Skin of body (tissue), 2 donors: Measurements from ENCODE around the gene C2. TPM values are rescaled to one million over a fixed set of nuclear protein-coding genes. Genes with fewer than 3 reads are reported as not detected.
"Not testable (repeated sequence)": the region's sequence is repeated elsewhere in the genome, so short reads cannot be mapped to it uniquely, and the experiment has no call there.

ENCODE experiments used
- DNase-seq: peaks from one replicate; lab custom pipeline; 2025; lab: John Stamatoyannopoulos, UW
- total RNA-seq: library from RNA; depleted of rRNA; stranded (reverse); fragments of >200 nt; gene quantifications from one replicate; pipeline ENCODE4 v1.2.3, GENCODE V29; 2014

Gene C2
- total RNA-seq, 1 donor from 2014 or later, result 4.9 TPM

DNA sequence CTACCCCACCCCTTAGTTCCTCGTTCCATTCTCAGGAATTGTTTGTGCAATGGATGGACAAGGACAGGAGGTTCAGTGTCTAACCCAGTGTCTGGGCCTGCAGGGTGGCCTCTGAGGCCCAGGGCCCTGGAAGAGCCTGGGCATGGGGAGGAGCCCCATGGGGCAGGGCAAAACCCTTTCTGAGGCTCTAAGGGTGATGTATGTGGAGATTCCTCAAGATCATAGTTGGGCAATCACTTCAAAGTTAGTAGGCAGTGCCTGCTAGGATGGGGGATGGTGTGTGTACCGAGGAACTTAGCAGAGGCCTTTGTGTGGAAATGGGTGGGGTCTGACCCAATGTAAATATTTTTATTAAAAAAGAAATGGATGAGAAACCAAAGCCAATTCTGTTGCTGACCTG lies 6.7 kb upstream of the C2 start:
- DNase-seq, result no peak

GRCh38 chr6:31922942-31923341 lies 4.6 kb upstream of the C2 start:
- no peak for DNase-seq

- DNase-seq, result no peak
Observed at GRCh38 chr6:31927863-31928671, 550 bp downstream of the C2 start.

- DNase-seq, result no peak
Observed at GRCh38 chr6:31928672-31928939, 1.1 kb downstream of the C2 start.

DNA sequence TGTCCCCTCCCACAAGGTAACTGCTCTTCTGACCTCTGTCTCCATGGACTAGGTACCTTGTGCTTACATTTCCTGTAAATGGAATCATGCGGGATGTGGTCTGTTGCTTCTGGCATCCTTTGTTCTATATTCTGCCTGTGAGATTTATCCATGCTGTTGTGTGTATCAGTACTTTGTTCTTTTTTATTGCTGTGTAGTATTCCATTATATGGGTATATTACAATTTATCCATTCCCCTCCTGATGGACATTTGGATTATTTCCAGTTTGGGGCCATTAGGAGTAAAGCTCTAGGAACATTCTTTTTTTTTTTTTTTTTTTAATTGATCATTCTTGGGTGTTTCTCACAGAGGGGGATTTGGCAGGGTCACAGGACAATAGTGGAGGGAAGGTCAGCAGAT lies 3.4 kb downstream of the C2 start:
- DNase-seq, result no peak

DNA sequence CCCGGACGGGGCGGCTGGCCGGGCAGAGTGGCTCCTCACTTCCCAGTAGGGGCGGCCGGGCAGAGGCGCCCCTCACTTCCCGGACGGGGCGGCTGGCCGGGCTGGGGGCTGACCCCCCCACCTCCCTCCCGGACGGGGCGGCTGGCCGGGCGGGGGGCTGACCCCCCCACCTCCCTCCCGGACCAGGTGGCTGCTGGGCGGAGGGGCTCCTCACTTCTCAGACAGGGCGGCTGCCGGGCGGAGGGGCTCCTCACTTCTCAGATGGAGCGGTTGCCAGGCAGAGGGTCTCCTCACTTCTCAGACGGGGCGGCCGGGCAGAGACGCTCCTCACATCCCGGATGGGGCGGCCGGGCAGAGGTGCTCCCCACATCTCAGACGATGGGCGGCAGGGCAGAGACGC lies 4.6 kb downstream of the C2 start:
- not testable (repeated sequence) for DNase-seq

DNA sequence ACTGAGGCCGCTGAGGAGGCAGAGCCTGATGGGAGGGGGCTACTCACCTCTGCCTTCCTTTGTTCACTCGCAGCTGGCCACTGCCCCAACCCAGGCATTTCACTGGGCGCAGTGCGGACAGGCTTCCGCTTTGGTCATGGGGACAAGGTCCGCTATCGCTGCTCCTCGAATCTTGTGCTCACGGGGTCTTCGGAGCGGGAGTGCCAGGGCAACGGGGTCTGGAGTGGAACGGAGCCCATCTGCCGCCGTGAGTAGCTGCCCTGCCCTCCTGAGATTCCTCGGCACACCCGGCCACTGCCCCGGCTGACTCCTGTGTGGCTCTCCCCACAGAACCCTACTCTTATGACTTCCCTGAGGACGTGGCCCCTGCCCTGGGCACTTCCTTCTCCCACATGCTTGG lies 6.0 kb downstream of the C2 start:
- DNase-seq, result no peak

DNA sequence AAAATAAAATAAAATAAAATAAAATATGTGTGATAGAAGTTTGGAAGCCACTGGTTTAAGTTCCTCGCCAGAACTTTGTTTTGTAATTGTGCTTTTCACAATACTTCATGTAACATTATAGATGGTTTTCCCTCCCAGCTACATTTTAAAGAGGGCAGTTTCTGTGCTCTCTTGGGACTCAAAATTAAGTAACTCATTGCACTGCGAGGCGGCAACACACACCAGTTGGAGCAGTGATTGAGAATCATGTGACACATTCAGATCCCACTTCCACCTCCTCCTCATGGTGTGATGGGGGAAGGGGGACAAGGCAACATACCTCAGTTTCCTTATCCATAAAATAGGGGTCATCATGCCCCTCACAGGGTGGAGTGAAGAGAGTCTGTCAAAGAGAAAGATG lies 7.5 kb downstream of the C2 start:
- DNase-seq, result no peak

DNA sequence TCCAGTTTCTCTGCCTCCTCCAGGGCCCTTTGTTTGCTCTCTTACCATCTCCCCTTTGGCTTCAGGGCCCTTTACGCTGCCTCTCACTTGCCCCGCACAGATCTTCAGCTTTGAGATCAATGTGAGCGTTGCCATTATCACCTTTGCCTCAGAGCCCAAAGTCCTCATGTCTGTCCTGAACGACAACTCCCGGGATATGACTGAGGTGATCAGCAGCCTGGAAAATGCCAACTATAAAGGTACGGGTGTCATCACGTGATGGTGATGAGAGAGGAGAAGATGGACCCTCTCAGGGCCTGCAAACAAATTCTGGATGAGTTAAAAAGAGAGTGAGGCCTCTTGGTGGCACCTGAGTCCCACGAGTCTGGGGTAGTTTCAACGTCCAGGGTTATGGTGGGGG lies 8.3 kb downstream of the C2 start:
- no peak for DNase-seq

DNA sequence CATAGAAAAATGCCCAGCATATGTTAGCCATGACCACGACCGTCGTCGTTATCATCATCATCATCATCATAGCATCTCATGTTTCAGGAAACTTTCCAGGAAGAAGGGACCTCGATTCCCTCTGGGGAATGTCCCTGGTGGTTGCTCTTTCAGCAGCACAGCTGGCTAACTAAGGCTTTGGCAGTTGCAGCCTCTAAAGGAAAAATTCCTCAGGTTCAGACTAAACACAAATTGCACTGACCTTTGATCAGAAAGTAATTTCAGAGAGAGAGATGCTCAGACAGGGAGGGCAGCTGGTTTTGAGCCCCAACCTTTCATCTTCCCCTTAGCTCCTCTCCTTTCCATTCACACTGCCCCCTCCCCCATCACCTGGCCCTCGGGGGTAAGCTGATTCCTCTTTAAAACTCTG lies 12.7 kb downstream of the C2 start:
- no peak for DNase-seq

GRCh38 chr6:31943742-31944141 lies 16.2 kb downstream of the C2 start:
- no peak for DNase-seq

GRCh38 chr6:31945154-31945506 lies 17.6 kb downstream of the C2 start:
- no peak for DNase-seq

DNA sequence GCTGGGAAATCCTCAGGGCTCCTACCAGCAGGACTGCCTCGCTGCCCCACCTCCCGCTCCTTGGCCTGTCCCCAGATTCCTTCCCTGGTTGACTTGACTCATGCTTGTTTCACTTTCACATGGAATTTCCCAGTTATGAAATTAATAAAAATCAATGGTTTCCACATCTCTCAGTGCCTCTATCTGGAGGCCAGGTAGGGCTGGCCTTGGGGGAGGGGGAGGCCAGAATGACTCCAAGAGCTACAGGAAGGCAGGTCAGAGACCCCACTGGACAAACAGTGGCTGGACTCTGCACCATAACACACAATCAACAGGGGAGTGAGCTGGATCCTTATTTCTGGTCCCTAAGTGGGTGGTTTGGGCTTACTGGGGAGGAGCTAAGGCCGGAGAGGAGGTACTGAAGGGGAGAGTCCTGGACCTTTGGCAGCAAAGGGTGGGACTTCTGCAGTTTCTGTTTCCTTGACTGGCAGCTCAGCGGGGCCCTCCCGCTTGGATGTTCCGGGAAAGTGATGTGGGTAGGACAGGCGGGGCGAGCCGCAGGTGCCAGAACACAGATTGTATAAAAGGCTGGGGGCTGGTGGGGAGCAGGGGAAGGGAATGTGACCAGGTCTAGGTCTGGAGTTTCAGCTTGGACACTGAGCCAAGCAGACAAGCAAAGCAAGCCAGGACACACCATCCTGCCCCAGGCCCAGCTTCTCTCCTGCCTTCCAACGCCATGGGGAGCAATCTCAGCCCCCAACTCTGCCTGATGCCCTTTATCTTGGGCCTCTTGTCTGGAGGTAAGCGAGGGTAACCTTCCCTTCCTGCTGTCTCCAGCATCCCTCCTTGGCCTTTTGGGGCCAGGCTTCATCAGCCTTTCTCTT lies 18.2 kb downstream of the C2 start, which contains the start of gene CFB:
Gene CFB (plus strand): TSS at position 589 of the 863 bp plus-strand sequence. CDS start 127 bp downstream, at position 716.
- no peak for DNase-seq

- DNase-seq, result no peak
Observed at GRCh38 chr6:31946370-31946885, 18.9 kb downstream of the C2 start.

DNA sequence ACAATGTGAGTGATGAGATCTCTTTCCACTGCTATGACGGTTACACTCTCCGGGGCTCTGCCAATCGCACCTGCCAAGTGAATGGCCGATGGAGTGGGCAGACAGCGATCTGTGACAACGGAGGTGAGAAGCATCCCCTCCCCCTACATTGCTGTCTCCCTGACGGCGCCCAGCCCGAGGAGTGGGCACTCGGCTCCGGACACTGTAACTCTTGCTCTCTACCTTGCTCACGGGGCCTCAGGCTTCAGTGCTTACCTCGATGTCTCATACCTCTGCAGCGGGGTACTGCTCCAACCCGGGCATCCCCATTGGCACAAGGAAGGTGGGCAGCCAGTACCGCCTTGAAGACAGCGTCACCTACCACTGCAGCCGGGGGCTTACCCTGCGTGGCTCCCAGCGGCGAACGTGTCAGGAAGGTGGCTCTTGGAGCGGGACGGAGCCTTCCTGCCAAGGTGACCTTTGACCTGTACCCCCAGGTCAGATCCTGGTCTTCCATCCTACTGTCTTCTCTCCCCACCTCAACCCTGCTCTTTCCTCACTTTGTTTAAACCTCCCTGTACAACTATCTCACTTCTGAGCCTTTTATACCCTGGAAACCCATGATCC lies 19.7 kb downstream of the C2 start:
- DNase-seq, result no peak

GRCh38 chr6:31947864-31948263 lies 20.3 kb downstream of the C2 start:
- no peak for DNase-seq

- no peak for DNase-seq
Observed at GRCh38 chr6:31948306-31948705, 20.8 kb downstream of the C2 start.

DNA sequence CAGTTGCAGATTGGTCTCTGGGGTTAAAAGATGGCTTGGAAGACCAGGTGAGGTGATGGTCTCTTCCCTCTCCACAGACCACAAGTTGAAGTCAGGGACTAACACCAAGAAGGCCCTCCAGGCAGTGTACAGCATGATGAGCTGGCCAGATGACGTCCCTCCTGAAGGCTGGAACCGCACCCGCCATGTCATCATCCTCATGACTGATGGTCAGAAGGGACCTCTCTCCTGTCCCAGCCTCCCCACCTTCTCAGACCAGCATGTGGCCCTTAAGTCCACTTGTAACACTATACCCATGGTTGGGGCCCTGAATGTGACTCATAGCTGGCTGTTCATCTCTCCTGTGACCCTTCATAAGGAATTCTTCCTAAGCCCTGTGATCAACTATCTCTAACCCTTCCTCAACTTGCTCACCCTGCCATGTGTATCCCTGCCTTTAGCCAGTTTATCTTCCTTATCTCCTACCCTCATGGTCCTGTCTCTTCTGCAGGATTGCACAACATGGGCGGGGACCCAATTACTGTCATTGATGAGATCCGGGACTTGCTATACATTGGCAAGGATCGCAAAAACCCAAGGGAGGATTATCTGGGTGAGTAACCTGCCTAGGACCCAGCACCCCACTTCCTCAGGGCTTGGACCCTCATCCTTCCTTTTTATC lies 21.4 kb downstream of the C2 start:
- DNase-seq, result no peak

- no peak for DNase-seq
Observed at GRCh38 chr6:31949926-31950548, 22.5 kb downstream of the C2 start.

GRCh38 chr6:31952140-31952805 lies 24.8 kb downstream of the C2 start:
- no peak for DNase-seq

- DNase-seq, result no peak
Observed at GRCh38 chr6:31952890-31953289, 25.4 kb downstream of the C2 start.
